Left forelimb (tissue), 1 donor: Measurements from ENCODE around the gene MEG3.

Experiments
- DNase-seq: peaks from one replicate; pipeline ENCODE4 v3.0.0-alpha.2; 2018; ENCODE audit warnings: low spot score

MEG3 gene

DNA sequence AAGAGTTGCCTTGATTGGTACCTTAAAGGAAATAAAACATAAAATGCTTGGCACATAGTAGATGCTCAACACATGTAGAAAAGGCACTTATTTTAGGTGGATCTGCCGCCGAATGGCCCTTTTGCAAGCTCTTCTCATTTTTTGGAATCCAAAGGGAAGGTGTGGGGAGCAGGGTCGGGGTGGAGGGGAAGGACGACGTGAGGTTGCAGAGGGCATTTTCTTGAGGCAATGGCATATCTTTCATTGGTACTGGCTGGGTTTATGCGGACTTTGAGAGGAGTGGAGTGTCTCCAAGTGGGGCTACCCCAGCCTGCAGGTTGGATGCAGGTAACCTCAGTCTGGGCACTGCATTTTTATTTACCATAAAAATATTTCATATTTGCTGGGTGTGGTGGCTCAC is 69.5 kb downstream of the MEG3 start:
- no peak for DNase-seq

DNA sequence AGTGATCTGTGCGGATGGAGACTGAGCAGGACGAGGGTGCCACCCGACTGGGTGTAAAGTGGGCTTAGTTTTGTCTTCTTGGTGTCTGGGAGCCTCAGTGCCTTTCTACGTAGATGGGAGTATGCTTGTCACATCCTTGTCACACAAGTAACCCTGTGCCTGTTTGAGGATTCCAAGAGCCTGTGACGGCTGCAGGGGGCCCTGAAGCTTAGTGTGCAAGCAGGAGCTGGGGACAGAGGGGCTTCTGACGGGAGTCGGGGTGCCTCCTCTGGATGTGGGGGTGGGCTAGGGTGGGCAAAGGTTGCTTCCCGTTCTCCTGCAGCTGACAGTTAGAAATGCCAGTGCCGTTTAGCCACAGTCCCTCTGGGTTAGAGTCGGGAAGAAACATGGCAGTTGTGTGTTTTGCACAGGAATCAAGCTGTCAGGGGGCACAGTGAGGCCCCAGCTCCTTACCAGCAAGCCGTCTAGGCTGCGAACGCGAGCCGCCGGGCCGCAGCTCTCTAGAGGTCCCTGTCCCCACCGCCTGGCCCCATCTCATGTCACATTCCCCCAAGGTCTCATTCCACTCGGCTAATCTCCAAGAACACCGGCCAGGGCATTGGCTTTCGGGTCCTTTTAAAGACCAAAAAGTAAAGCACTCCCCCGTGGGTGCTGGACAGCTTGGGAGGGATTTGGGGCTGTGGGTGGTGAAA is 70.6 kb downstream of the MEG3 start:
- peak; percentile 55 for DNase-seq

DNA sequence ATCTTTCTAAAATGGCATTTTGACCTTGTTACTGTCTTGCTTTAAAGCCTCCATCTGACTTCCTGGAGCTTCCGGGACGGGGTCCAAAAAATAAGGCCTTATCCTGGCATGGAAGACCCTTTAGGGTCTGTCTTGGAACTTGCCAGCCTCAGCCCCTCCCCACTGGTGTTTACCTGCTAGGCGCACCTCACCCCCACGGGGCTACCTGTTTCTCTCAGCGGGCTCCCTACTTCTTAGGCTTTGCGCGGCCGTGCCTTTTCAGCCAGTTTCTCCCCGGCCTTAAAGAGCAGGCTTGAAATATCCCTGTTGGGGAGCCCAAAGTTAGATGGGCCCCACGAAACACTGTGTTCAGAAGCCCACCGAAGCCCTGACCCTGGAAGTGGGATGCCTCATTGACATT is 72.5 kb downstream of the MEG3 start:
- DNase-seq = no peak

DNA sequence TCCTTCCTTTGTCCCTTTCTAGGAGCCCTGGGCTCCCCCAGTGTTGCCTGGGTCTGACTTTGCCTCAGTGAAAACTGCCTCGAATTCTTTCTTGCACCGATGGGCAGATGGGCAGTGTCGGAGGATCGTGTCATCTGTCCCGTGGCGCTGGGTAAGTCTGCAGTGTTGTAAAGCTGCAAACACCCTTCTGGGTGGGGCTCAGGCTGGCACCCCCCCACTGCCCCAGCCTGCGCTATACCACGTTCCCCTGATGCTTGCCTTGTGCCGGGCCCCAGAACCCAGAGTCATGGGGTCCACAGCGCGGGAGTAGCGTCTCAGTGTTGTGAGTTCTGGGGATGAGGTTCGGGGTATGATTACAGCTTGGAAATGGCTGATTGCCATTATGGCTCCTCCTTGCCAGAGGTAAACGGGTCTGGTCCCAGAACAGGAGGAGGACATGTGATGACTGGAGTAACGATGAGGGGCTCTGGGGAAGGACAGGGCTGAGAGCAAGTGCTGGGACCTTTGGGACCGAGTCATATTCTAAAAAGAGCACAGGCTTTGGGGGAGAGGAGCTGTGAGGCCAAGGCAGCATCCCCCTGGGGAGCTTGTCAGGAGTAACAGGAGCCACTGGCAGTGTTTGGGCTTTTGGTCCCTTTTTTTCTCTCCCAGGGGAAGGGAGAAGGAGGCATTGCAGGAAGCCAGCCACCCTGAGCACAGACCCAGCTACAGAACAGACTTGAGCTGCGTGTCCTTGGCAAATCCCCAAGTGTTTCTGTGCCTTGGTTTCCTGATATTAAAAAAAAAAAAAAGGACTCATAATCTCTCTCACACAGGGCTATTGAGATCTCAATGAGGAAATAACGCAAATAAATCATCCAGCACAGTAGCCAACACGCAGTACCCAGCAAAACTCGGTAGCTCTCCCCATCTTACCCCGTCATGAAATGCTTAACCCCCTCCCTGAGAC is 73.3 kb downstream of the MEG3 start:
- peak; percentile 63 for DNase-seq

DNA sequence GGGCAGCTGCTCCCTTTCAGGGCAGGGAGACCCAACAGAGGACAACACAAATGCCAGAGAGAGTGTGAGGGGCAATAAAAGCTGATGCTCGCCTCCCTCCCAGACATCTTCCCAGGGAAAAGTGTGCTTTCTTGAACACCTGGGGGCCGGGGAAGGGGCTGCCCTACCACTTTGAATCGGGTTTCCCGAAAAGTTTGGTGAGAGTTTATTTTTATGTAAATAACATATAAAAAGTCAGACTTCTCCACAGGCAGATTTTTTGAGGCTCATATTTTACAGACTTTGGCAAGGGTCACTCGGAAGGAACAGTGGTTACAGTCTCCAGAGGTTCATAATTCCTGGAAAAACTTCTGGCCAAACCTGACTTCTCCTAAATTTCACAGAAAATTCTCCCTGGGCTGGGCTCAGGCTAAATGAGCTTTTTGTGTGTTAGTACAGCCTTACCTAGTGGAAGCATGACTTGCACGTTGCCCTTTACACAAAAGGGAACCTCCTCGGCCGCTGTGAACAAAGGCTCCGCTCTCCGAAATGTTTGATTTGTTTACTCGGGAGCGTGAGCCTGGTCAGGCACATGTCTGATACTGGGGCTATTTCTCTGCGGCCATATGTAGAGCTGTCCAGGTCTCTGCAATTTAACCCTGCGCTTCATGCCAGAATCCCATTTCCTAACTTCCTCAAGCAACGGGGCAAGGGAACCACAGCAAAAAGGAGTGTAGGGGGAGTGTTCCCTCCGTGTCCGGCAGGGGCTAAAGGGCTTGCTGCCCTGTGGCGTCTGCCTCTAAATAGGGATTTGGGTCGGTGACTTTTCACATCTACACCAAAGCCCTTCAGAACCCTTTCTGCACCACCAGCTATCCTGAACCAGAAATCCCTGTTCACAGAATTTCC is 74.2 kb downstream of the MEG3 start:
- DNase-seq = peak; percentile 75

DNA sequence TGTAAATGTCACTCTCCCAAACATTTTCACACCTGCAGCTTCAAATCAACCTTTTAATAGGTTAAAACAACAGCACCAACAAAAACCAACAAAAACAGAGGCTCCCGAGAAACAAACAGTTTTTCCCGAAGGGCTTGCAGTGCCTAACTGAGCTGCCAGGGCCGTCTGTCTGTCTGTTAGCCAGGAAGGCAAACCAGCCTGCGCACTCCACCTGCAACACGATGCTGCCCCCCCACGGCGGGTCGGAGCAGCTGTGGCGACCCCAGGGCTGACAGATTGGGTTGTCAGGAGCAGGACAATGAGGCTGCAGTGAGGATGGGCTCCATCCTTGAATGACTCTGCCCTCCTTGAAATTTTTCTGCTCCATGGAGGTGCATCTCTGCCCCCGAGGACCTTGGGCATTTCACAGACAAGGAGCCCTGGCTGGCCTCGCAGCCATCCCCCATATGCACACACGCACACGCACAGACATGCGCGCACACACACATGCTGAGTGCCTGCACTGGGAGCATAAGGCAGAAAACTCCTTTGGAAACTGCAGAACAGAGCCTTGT is 75.0 kb downstream of the MEG3 start:
- DNase-seq = peak; percentile 71

DNA sequence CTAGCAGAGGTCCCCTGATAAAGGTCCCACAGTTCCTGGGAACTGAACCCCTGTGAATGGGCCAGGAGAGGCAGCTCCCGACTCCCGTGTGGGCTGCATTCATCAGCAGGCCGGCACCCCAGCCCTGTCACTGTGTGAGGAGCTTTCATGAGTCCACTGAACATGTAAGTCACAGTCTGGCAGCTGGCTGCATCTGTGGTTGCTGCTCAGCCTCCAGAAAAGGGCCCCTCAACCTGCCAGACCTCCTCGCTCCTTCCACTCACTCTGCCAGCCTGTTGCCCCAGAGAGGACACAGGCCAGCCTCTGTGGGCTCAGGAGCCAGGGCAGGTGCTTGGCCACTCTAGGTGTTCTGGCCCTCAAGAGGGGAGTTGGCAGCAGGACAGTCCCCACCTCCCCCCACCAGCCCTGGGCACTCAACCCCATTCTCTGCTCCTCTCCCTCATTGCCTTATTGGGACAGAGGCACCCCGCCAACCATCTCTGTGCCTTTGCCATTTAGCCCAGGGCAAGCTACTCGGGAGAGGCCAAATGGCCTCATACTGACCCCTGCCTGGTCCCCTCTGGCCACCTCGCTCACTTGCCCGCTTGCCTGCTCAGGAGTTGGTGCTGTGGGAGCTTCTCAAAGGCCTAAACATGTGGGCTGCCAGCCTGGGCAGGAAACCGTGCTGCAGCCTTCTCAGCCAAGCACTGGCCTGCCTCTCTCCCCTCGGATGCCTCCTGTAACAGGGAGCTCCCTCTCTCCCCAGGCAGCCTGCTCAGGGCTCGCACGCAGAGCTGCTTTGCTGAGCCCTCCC is 75.7 kb downstream of the MEG3 start:
- DNase-seq = peak; percentile 62

DNA sequence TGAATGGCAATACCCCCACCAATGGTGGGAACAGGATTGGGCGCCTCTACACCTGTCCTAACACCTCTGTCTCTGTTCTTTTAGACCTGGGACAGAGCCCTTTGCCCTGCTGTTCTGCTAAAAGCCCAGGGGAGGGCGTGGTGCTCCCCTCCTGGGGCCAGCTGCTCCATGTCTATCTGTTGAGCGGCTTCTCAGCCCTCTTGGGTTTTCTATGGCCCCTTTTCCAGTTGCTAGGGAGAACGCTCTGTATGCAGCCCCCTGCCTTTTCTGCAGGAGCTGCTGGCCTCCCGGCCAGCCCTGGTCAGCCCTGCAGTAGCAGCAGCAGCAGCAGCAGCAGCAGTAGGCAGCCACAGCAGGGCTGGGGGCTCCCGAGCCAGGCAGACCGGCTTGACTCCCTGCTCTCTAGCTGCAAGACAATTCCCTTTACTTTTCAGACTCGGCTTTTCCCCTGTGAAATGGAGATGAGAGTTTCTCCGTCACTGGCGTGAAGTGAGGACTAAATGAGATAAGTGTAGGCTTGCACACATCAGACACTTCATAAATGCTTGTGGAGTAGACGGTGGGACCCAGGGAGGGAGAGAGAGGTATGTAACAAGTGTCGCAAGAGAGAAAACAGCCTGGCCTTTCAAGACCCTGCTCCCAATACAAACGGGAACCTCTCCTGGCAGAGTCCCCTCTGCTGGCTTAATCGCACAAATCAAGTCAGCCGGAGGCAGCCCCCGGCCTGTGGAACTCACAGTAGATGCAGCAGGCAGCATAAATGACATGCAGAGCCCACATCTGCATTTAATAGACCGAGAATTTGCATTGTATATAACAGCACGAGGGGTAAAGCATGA is 76.6 kb downstream of the MEG3 start:
- DNase-seq = peak; percentile 67

DNA sequence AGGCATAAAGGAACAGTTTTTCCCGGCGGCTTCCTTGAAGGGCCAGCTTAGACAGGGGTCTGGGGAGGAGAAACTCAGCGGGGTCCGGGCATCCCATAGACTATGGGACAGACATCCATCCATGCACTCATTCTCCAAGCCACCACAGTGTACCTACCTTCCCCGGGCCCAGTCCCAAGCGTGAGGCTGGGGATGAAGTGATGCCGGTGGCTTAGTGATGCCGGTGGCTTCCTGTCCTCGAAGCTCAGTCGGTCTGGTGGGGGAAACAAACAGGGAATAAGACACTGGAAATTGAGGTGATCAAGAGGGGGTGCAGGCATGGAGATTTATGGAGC is 77.2 kb downstream of the MEG3 start:
- peak; percentile 57 for DNase-seq

DNA sequence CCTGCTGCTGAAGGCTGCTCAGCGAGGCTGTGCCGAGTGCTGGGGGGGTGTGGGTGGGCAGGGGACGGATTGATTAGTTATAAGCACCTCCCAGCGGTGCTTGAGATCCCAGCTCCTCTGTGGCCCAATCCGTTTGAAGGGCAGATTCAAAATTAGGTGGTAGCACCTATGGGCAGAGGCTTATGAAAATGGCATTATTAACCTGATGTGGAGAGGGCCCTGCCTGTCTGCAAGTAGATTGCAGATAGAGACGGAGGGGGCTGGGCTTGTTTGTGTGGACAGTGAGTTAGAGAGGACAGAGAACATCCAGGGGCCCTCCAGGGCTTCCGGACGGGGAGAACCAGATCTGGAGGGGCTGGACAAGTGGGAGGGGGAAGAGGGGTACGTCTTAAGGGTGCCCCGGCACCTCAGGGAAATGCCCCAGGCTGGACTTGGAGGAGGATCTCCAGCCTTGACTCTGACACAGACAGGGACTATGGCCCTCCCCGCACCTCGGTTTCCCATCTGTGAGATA is 77.8 kb downstream of the MEG3 start, which contains the start of gene RTL1:
RTL1 (minus strand) TSS at position 51 of the 514 bp plus-strand sequence. CDS start 18,934 bp downstream, outside the sequence.
- DNase-seq = no peak

DNA sequence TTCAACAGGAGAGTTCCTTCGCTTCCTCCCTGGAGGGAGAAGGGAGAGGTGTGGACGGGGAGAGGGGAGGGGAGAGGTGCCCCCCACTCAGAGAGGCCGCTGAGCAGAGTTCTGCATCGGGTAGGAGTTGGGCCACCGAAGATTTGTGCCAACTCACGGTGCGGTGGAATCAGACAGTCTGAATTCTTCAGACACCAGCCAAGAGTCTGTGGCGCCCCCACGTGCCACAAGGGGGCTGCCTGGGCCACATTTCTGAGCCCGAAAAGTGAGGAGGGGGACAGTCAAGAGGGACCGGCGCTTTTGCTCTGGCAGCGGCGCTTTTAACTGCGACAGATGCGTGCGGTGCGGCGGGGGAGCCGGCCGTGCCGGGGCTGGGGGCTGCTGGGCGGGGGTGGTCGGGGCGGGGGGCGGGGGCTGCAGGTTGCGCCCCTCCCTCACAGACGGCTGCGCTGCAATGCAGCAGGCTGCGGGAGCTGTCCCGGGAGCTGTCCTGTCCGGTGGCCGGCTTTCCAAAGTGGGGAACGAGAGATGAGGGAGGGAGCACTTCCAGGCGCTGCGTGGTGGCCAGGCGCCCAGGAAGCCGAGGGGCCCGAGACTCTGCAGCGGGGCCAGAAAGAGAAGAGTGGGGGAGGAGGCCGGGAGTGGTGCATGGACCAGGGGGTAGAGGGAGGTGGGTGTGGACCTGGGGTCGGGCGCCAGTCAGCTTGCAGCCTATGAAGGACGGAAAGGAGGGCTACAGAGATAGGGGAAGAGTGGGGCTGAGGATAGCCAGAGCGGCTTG is 78.6 kb downstream of the MEG3 start:
- peak; percentile 69 for DNase-seq

DNA sequence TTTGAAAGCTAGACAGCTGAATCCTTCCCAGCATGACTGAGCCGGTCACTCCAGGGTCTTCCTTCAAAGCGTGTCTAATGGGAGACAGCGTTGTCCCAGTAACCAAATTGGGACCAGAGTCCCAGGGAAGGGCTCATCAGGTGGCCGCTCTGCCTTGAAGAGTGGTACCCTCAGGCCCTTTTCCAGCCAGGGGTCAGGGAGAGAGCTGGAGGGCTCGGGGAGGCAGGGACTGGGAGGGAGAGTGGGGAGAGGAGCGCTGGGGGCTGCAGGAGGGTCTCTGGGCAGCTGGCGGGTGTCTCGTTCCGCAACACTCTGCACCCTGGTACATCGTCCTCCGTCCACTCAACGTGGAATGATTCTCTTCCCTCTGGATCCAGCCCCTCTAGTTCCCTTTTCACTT is 79.2 kb downstream of the MEG3 start:
- DNase-seq = no peak

DNA sequence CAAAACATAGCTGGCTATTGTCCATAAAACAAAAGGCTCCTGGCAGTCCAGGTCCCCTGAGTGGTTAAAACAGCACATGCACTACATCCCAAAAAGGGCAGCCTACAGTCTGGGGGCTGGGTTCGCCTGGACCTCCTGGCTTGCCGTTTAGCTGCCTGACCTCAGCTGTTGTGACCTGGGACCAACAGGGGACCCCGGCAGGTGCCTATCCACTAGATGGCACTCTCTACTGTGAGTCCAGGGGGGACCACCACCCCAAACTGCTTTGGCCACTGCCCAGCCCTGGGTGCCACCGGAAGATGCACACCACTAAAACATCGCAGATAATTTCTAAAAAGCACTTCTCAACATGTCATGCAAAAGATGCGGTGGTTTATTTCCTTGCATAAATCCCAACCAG is 80.5 kb downstream of the MEG3 start:
- DNase-seq = no peak

DNA sequence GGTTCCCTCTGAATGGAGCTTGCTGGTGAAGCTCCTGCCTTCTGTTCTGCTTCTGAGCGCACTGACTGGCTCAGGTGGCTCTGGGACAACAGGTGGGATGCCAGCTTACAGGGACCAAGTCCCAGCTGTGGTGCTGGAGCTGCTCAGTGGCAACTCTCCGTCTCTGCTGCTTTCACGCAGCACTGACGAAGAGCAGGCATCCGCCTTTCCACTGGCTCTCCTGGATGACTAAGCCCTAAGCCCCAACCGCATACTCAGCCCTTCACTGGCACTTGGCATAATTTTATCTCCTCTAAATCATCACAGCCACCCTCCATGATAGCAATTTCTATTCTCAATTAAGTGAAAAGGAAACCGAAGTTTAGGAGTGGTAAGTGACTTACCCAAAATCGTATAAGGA is 81.3 kb downstream of the MEG3 start:
- no peak for DNase-seq

DNA sequence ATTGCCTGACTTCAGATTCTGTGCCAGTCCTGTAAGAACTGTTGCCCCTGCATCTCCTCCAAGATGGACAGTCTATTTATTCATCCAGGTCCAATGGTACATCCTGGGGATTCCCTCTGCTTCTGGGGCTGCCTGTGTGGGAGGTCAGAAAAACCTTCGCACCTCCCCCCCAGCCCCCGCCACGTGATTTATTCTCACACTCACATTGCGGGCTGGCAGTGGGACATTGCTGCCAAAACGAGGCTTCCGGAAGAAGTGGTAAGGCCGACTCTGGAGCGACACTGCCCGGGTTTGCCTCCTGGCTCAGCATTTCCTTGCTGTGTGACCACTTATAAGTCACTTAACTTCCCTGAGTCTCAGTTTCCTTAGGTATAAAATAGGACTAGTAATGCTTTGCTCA is 83.5 kb downstream of the MEG3 start:
- DNase-seq = no peak
